Hepatocyte (in vitro differentiated cells): Measurements from ENCODE around the gene KIF7.

Experiments
- EZH2phosphoT487 ChIP-seq: fragments of 200-600 bp; sonication (generic); IDR thresholded peaks from one replicate; pipeline ENCODE4 v1.6.1; 2018; ENCODE audit warnings: antibody characterized with exemption, mild to moderate bottlenecking, low read depth, moderate library complexity; ENCODE audit not compliant: unreplicated experiment, severe bottlenecking
- TF ChIP-seq, protein P1 (sequence below): fragments of 200-600 bp; sonication (generic); IDR thresholded peaks from 2 replicates; pipeline ENCODE4 v1.5.1; 2016; ENCODE audit warnings: antibody characterized with exemption, mild to moderate bottlenecking; ENCODE audit not compliant: poor library complexity

DNA sequence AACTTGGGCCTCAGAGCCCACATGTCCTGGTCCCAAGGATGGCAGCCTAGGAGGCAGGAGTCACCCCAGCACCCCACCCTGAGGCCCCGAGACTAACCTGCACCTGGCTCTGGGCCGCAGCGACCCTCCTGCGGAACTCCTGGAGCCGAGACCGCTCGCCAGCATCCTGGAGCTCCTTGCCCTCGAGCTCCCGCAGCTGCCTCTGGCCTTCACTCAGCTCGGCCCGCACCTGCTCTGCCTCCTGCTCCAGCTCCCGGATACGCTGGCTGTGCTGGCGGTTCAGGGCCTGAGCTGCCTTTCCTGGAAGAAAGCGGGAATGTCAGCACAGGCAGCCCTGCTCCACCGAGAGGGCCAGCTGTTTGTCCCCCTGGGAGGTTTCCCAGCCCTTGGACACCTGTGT lies 13.2 kb downstream of the KIF7 start:
- TF ChIP-seq, protein P1, sequence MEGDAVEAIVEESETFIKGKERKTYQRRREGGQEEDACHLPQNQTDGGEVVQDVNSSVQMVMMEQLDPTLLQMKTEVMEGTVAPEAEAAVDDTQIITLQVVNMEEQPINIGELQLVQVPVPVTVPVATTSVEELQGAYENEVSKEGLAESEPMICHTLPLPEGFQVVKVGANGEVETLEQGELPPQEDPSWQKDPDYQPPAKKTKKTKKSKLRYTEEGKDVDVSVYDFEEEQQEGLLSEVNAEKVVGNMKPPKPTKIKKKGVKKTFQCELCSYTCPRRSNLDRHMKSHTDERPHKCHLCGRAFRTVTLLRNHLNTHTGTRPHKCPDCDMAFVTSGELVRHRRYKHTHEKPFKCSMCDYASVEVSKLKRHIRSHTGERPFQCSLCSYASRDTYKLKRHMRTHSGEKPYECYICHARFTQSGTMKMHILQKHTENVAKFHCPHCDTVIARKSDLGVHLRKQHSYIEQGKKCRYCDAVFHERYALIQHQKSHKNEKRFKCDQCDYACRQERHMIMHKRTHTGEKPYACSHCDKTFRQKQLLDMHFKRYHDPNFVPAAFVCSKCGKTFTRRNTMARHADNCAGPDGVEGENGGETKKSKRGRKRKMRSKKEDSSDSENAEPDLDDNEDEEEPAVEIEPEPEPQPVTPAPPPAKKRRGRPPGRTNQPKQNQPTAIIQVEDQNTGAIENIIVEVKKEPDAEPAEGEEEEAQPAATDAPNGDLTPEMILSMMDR: no peak
- no peak for TF ChIP-seq EZH2phosphoT487
